GM18499 (cell line): ENCODE results near the gene MRPL33.

ENCODE experiments used
- ATAC-seq: cut with Tn5 transposase; IDR thresholded peaks from one replicate; pipeline ENCODE4 v1.9.1; 2021; ENCODE audit warnings: moderate number of reproducible peaks; ENCODE audit not compliant: insufficient read depth, unreplicated experiment

The MRPL33 gene

GRCh38 chr2:27772804-27773203, 1.3 kb downstream of the MRPL33 start:
- ATAC-seq = no peak

- ATAC-seq = no peak
Measured at GRCh38 chr2:27773959-27774358, 2.4 kb downstream of the MRPL33 start.

GRCh38 chr2:27776097-27776496, 4.6 kb downstream of the MRPL33 start:
- no peak for ATAC-seq

GRCh38 chr2:27776696-27777095, 5.2 kb downstream of the MRPL33 start:
- ATAC-seq = no peak

- ATAC-seq = no peak
Measured at GRCh38 chr2:27779417-27780055, 8.0 kb downstream of the MRPL33 start.

- no peak for ATAC-seq
Measured at GRCh38 chr2:27781496-27781895, 10.0 kb downstream of the MRPL33 start.

- no peak for ATAC-seq
Measured at GRCh38 chr2:27782701-27783100, 11.2 kb downstream of the MRPL33 start.

- ATAC-seq = no peak
Measured at GRCh38 chr2:27790796-27791195, 19.3 kb downstream of the MRPL33 start.

- no peak for ATAC-seq
Measured at GRCh38 chr2:27792759-27793158, 21.2 kb downstream of the MRPL33 start.

GRCh38 chr2:27795093-27795834, 23.7 kb downstream of the MRPL33 start:
- no peak for ATAC-seq

- no peak for ATAC-seq
Measured at GRCh38 chr2:27795868-27796277, 24.4 kb downstream of the MRPL33 start.

- ATAC-seq = no peak
Measured at GRCh38 chr2:27796791-27797765, 25.6 kb downstream of the MRPL33 start.

- ATAC-seq = no peak
Measured at GRCh38 chr2:27797841-27798240, 26.3 kb downstream of the MRPL33 start.

GRCh38 chr2:27798486-27798885, 27.0 kb downstream of the MRPL33 start:
- ATAC-seq = no peak

- ATAC-seq = no peak
Measured at GRCh38 chr2:27798948-27799645, 27.6 kb downstream of the MRPL33 start.

GRCh38 chr2:27799646-27800010, 28.1 kb downstream of the MRPL33 start:
- ATAC-seq = no peak

- ATAC-seq = no peak
Measured at GRCh38 chr2:27800856-27801255, 29.3 kb downstream of the MRPL33 start.

- ATAC-seq = no peak
Measured at GRCh38 chr2:27802547-27802946, 31.0 kb downstream of the MRPL33 start.

GRCh38 chr2:27803046-27803445, 31.5 kb downstream of the MRPL33 start:
- no peak for ATAC-seq

- ATAC-seq = no peak
Measured at GRCh38 chr2:27804146-27804545, 32.6 kb downstream of the MRPL33 start.
